ENCODE measurements around the gene KATNAL1. TPM values are rescaled to one million over a fixed set of nuclear protein-coding genes. Genes with fewer than 3 reads are reported as not detected.

KATNAL1 gene
- total RNA-seq, 1 donor, result 15.9 TPM

Small RNA genes lying within 50 kb of the gene (small RNA-seq; reads per million reads assigned to genes)
- gene RNU6-64P, result not detected

Other genes starting within 250 kb of the KATNAL1 start
- gene UBE2L5, start 114.9 kb upstream of the KATNAL1 start, total RNA-seq, result 0.59 TPM in 1 of 2 replicates, not detected in the other
- 65.1 and 71.7 TPM in 2 replicates for gene HMGB1, start 158.4 kb upstream of the KATNAL1 start, total RNA-seq

Measured in osteoblast (primary cell).